ENCODE measurements around the gene GPX5.

DNA sequence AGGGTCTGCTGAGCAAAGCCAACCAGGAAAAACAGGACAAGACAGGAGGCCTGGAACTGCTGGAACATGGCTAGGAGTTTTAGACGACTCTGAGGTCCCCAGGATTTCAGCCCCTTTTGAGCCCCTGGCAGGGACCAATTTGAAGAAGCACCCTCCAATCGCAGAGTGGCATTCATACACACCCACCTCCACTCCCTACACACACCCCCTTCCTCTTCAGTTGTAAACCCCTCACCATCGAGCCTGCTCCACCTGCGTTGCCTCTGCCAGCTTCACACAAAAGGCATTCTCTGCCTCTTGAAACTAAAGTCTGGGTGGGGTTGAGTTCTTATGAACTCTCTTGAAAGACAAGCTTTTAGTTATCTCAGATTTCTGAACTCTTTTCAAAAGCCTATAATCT is 10.0 kb upstream of the GPX5 start, which contains the start of gene GPX6:
- TF ChIP-seq, protein P1, sequence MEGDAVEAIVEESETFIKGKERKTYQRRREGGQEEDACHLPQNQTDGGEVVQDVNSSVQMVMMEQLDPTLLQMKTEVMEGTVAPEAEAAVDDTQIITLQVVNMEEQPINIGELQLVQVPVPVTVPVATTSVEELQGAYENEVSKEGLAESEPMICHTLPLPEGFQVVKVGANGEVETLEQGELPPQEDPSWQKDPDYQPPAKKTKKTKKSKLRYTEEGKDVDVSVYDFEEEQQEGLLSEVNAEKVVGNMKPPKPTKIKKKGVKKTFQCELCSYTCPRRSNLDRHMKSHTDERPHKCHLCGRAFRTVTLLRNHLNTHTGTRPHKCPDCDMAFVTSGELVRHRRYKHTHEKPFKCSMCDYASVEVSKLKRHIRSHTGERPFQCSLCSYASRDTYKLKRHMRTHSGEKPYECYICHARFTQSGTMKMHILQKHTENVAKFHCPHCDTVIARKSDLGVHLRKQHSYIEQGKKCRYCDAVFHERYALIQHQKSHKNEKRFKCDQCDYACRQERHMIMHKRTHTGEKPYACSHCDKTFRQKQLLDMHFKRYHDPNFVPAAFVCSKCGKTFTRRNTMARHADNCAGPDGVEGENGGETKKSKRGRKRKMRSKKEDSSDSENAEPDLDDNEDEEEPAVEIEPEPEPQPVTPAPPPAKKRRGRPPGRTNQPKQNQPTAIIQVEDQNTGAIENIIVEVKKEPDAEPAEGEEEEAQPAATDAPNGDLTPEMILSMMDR (conservative IDR thresholded peaks at IDR 0.05; ENCODE audit: low read length): no peak
- TF ChIP-seq EZH2phosphoT487 (IDR thresholded peaks at IDR 0.05; ENCODE audit: borderline replicate concordance, low read depth, low read length): no peak

Measured in OCI-LY7 (cell line).